MM.1S (cell line): Measurements from ENCODE around the gene PASK.

Source experiments
- DNase-seq: peaks from one replicate; pipeline ENCODE4 v3.0.0-alpha.2; 2015
- H2AFZ ChIP-seq: fragments of 300-600 bp; sonication (generic); 2 replicates; pipeline ENCODE4 v1.6.0; 2016; ENCODE audit warnings: antibody characterized with exemption, low read length
- H3F3A ChIP-seq: fragments of 300-600 bp; sonication (generic); 2 replicates; pipeline ENCODE4 v1.6.1; 2016; ENCODE audit warnings: mild to moderate bottlenecking, antibody characterized with exemption, low read length, moderate library complexity, mixed read lengths; ENCODE audit not compliant: insufficient read depth
- H3K27ac ChIP-seq: fragments of 300-600 bp; sonication (generic); 2 replicates; pipeline ENCODE4 v1.5.1; 2016; ENCODE audit warnings: mild to moderate bottlenecking, low read length
- H3K27me3 ChIP-seq: fragments of 300-600 bp; sonication (generic); replicated peaks from 2 replicates; pipeline ENCODE4 v1.6.0; 2016; ENCODE audit warnings: low read length; ENCODE audit not compliant: insufficient read depth
- H3K36me3 ChIP-seq: fragments of 300-600 bp; sonication (generic); replicated peaks from 2 replicates; pipeline ENCODE4 v1.6.1; 2016; ENCODE audit warnings: mild to moderate bottlenecking, low read length, mixed read lengths; ENCODE audit not compliant: insufficient read depth
- H3K4me1 ChIP-seq: fragments of 300-600 bp; sonication (generic); 2 replicates; pipeline ENCODE4 v1.6.1; 2016; ENCODE audit warnings: low read length, mixed read lengths
- H3K4me2 ChIP-seq: fragments of 300-600 bp; sonication (generic); 2 replicates; pipeline ENCODE4 v1.6.0; 2016; ENCODE audit warnings: low read depth, low read length
- H3K4me3 ChIP-seq: fragments of 300-600 bp; sonication (generic); 2 replicates; pipeline ENCODE4 v1.5.1; 2016; ENCODE audit warnings: low read length, mixed read lengths
- H3K79me2 ChIP-seq: fragments of 300-600 bp; sonication (generic); 2 replicates; pipeline ENCODE4 v1.6.1; 2016; ENCODE audit warnings: mixed run types, low read length, mixed read lengths
- H3K9ac ChIP-seq: fragments of 300-600 bp; sonication (generic); 2 replicates; pipeline ENCODE4 v1.6.1; 2016; ENCODE audit warnings: low read length, mixed read lengths
- H3K9me2 ChIP-seq: fragments of 300-600 bp; sonication (generic); replicated peaks from 2 replicates; pipeline ENCODE4 v1.6.1; 2016; ENCODE audit warnings: mild to moderate bottlenecking, low read length, mixed read lengths; ENCODE audit not compliant: insufficient read depth
- H3K9me3 ChIP-seq: fragments of 300-600 bp; sonication (generic); replicated peaks from 2 replicates; pipeline ENCODE4 v1.6.1; 2016; ENCODE audit warnings: mild to moderate bottlenecking, low read length, mixed read lengths; ENCODE audit not compliant: insufficient read depth
- H4K20me1 ChIP-seq: fragments of 300-600 bp; sonication (generic); 2 replicates; pipeline ENCODE4 v1.6.1; 2016; ENCODE audit warnings: mild to moderate bottlenecking, low read length, moderate library complexity, mixed read lengths; ENCODE audit not compliant: insufficient read depth
- EZH2 ChIP-seq: fragments of 300-600 bp; sonication (generic); optimal IDR thresholded peaks from 2 replicates; pipeline ENCODE3; 2017; ENCODE audit warnings: low read depth, mild to moderate bottlenecking, antibody characterized with exemption, low read length, mixed read lengths
- EZH2phosphoT487 ChIP-seq: fragments of 300-600 bp; sonication (generic); IDR thresholded peaks from 2 replicates; pipeline ENCODE4 v1.6.1; 2018; ENCODE audit warnings: antibody characterized with exemption, low read length
- TF ChIP-seq, protein P1 (sequence below): fragments of 300-600 bp; sonication (generic); IDR thresholded peaks from 2 replicates; pipeline ENCODE4 v1.5.1; 2016; ENCODE audit warnings: antibody characterized with exemption, low read length, mixed read lengths

The PASK gene

DNA sequence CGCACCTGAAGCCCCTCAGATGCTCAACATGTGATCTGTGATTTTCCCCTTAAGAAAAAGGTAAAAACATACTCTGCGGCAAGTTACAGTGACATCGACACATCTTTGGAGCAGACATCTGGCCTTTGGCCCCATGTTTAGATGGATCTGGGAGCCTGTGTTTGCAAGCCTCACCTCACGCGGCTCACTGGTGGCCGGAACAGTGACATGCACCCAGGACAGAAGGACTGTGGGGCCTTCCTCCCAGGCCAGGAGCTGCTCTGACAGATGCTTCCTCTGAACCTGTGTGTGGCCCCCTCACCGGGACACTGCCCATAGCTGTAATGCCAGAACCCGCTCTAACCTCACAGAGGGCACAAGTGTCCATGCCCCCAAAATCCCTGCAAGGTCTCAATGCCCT, 13.1 kb downstream of the PASK start:
- H4K20me1 ChIP-seq, result no peaks in the 10 kb centered on the region
- no peaks in the 10 kb centered on the region for H3K36me3 ChIP-seq
- no peaks in the 10 kb centered on the region for H3F3A ChIP-seq
- no peak overlapping the region for H3K9ac ChIP-seq
- no peak overlapping the region for H3K4me2 ChIP-seq
- no peaks in the 10 kb centered on the region for H3K79me2 ChIP-seq
- H3K4me1 ChIP-seq, result no peaks in the 10 kb centered on the region
- H3K9me3 ChIP-seq, result no peaks in the 10 kb centered on the region
- H3K4me3 ChIP-seq, result no peak overlapping the region
- no peaks in the 10 kb centered on the region for H3K27me3 ChIP-seq
- H3K27ac ChIP-seq, result no peak overlapping the region
- DNase-seq, result no peak
- TF ChIP-seq EZH2phosphoT487 (no peak), EZH2 (no peak)
- TF ChIP-seq, protein P1, sequence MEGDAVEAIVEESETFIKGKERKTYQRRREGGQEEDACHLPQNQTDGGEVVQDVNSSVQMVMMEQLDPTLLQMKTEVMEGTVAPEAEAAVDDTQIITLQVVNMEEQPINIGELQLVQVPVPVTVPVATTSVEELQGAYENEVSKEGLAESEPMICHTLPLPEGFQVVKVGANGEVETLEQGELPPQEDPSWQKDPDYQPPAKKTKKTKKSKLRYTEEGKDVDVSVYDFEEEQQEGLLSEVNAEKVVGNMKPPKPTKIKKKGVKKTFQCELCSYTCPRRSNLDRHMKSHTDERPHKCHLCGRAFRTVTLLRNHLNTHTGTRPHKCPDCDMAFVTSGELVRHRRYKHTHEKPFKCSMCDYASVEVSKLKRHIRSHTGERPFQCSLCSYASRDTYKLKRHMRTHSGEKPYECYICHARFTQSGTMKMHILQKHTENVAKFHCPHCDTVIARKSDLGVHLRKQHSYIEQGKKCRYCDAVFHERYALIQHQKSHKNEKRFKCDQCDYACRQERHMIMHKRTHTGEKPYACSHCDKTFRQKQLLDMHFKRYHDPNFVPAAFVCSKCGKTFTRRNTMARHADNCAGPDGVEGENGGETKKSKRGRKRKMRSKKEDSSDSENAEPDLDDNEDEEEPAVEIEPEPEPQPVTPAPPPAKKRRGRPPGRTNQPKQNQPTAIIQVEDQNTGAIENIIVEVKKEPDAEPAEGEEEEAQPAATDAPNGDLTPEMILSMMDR, result no peak
- no peaks in the 10 kb centered on the region for H3K9me2 ChIP-seq
- no peak overlapping the region for H2AFZ ChIP-seq

DNA sequence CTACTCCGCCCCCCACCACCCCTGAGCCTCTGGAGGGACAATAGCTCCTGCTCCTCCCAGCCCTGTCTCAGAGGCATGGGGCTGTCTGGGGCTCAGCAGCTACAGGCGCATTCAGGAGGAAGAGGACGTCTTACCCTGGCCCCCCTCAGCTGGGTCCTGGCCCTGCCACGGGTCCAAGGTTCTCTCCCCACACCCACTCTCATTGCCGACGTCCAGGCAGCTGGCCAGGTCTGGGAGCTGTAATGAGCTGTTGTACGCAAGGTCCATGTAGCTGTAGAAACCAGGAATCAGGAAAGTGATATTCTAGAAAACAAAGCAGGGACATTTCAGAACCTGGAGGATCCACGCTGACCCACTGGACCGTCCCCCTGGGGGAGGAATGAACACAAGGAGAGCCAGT, 13.5 kb downstream of the PASK start:
- no peak overlapping the region for H3K4me2 ChIP-seq
- no peaks in the 10 kb centered on the region for H3F3A ChIP-seq
- H3K9me3 ChIP-seq, result no peaks in the 10 kb centered on the region
- H3K9ac ChIP-seq, result no peak overlapping the region
- no peaks in the 10 kb centered on the region for H3K36me3 ChIP-seq
- H3K9me2 ChIP-seq, result no peaks in the 10 kb centered on the region
- H3K4me3 ChIP-seq, result no peak overlapping the region
- TF ChIP-seq EZH2phosphoT487 (no peak), EZH2 (no peak)
- TF ChIP-seq, protein P1, result no peak
- H3K27ac ChIP-seq, result no peak overlapping the region
- no peaks in the 10 kb centered on the region for H3K27me3 ChIP-seq
- no peaks in the 10 kb centered on the region for H4K20me1 ChIP-seq
- DNase-seq, result no peak
- H3K4me1 ChIP-seq, result no peaks in the 10 kb centered on the region
- no peak overlapping the region for H2AFZ ChIP-seq
- no peaks in the 10 kb centered on the region for H3K79me2 ChIP-seq

DNA sequence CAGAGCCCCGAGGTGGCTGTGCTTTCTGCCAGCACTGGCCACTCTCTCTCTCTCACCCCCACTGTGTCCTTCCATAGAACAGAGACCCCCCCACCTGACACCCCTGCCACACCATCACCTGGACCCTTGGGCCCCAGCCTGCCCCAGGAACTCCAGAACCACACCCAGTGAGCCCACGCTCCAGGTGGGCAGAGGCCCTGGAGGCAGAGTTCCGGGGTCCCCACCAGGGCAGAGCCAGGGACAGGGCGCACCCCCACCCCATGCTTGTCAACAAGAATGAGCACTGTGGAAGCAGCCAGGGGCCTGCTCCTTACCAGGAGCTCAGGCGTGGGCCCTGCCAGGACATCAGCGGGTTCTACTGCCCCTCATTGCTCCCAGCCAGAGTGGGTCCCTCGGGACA, 14.6 kb downstream of the PASK start:
- Histone ChIP-seq H2AFZ (no peak overlapping the region), H3K9me3 (no peaks in the 10 kb centered on the region), H3K9ac (no peak overlapping the region), H3K9me2 (no peaks in the 10 kb centered on the region), H3K4me3 (no peak overlapping the region), H3K27ac (no peak overlapping the region), H3K4me2 (no peak overlapping the region), H4K20me1 (no peaks in the 10 kb centered on the region), H3K27me3 (no peaks in the 10 kb centered on the region), H3K36me3 (no peaks in the 10 kb centered on the region), H3K4me1 (no peaks in the 10 kb centered on the region), H3F3A (no peaks in the 10 kb centered on the region), H3K79me2 (no peaks in the 10 kb centered on the region)
- TF ChIP-seq EZH2phosphoT487 (no peak), EZH2 (no peak)
- TF ChIP-seq, protein P1, result no peak
- no peak for DNase-seq

DNA sequence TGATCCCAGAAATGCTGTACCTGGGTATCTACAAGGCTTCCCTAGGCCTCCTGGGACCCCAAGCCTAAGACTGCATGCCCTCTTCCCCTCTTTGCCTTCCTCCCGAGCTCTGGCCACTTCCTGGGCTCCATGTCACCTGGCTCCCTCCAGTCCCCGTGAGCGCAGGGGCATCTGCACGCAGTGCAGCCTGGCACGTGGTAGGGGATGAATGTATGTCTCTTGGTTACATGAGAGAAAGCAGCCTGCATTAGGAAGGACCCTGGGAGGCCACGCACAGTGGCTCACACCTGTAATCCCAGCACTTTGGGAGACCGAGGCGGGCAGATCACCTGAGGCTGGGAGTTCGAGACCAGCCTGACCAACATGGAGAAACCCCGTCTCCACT, 15.8 kb downstream of the PASK start:
- no peak for DNase-seq
- no peaks in the 10 kb centered on the region for H3K79me2 ChIP-seq
- H3F3A ChIP-seq, result no peaks in the 10 kb centered on the region
- H3K4me3 ChIP-seq, result no peak overlapping the region
- no peaks in the 10 kb centered on the region for H3K9me2 ChIP-seq
- H3K27ac ChIP-seq, result no peak overlapping the region
- H4K20me1 ChIP-seq, result no peaks in the 10 kb centered on the region
- TF ChIP-seq EZH2phosphoT487 (no peak), EZH2 (no peak)
- TF ChIP-seq, protein P1, result no peak
- no peak overlapping the region for H3K4me2 ChIP-seq
- no peaks in the 10 kb centered on the region for H3K36me3 ChIP-seq
- H3K27me3 ChIP-seq, result no peaks in the 10 kb centered on the region
- no peaks in the 10 kb centered on the region for H3K9me3 ChIP-seq
- no peak overlapping the region for H2AFZ ChIP-seq
- H3K4me1 ChIP-seq, result no peaks in the 10 kb centered on the region
- H3K9ac ChIP-seq, result no peak overlapping the region
